C4-2B (cell line): ENCODE data around the gene BFSP1.

Experiments
- ZFX ChIP-seq: fragments of 450-650 bp; IDR thresholded peaks from 2 replicates; pipeline ENCODE4 v1.6.1; 2017
- TF ChIP-seq, protein P1 (sequence below): fragments of 450-650 bp; conservative IDR thresholded peaks from 2 replicates; pipeline ENCODE4 v1.5.1; 2017; ENCODE audit warnings: mild to moderate bottlenecking

- TF ChIP-seq, protein P1, sequence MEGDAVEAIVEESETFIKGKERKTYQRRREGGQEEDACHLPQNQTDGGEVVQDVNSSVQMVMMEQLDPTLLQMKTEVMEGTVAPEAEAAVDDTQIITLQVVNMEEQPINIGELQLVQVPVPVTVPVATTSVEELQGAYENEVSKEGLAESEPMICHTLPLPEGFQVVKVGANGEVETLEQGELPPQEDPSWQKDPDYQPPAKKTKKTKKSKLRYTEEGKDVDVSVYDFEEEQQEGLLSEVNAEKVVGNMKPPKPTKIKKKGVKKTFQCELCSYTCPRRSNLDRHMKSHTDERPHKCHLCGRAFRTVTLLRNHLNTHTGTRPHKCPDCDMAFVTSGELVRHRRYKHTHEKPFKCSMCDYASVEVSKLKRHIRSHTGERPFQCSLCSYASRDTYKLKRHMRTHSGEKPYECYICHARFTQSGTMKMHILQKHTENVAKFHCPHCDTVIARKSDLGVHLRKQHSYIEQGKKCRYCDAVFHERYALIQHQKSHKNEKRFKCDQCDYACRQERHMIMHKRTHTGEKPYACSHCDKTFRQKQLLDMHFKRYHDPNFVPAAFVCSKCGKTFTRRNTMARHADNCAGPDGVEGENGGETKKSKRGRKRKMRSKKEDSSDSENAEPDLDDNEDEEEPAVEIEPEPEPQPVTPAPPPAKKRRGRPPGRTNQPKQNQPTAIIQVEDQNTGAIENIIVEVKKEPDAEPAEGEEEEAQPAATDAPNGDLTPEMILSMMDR: no peak
- TF ChIP-seq ZFX: no peak
Observed at GRCh38 chr20:17505636-17506517, 25.3 kb downstream of the BFSP1 start.
